HG03354 (cell line): ENCODE results near the gene CYBA.
"Not testable (repeated sequence)": the region's sequence is repeated elsewhere in the genome, so short reads cannot be mapped to it uniquely, and the experiment has no call there.

Experiments
- ATAC-seq: cut with Tn5 transposase; IDR thresholded peaks from one replicate; pipeline ENCODE4 v1.9.1; 2021; ENCODE audit warnings: mild to moderate bottlenecking; ENCODE audit not compliant: unreplicated experiment, poor library complexity, severe bottlenecking

Gene CYBA

GRCh38 chr16:88617268-88618031 lies 33.4 kb downstream of the CYBA start:
- no peak for ATAC-seq

- ATAC-seq = no peak
These were observed 34.1 kb downstream of the CYBA start for GRCh38 chr16:88616736-88617135.

GRCh38 chr16:88616320-88616719 lies 34.5 kb downstream of the CYBA start:
- no peak for ATAC-seq

GRCh38 chr16:88614818-88615580 lies 35.9 kb downstream of the CYBA start:
- no peak for ATAC-seq

DNA sequence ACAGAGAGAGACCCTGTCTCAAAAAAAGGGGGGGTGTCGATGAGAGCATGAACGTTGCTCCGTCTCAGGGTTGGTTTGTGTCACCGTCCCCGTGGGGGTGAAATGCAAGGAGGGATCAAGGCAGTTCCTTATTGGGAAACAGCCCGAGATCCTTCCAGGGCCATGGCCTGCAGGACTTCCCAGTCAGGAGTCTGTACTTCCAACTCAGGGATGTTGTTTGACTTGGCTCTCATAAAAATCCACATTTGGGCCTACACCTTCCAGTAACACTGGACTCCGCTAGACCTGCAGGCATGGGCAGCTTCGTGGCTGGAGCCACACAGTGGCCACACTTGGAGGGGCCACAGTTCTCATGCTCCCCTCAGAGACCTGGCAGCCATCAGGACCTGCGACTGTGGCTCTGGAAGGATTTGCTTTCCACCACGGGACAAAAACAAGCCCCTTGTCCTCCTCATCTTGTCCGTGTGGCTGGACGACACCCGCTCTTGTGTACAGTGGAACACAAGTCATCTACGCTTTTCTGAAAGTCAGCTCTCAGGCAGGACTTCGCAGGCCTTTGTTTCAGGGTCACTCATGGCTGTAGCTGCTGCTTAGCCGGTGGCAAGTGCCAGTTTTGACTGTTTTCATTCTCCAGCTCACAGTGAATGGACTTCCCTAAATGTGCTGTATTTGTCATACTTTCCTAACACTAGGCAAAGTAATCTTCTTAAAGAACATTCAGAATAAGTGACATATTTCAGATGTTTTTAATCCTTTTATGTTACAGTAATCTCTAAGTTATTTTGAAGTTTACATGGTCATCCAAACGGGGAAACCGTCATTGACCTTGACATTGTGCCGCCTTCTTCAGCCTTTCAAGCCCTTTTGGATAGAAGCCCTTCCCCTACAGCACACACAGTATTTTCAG lies 36.7 kb downstream of the CYBA start:
- ATAC-seq = no peak

DNA sequence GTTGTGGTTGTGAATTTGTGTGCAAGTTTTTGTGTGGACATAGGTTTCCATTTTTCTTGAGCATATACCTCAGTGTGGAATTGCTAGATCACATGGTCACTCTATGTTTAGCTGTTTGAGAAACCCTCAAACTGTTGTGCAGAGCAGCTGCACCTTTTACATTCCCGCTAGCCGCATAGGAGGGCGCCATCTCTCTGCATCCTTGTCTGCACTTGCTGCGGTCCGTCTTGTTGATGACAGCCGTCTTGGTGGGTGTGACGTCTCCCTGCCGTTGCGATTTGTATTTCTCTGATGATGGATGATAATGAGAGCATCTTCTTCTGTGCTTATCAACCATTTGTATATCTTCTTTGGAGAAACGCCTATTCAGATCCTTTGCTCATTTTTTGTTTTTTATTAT lies 37.6 kb downstream of the CYBA start:
- ATAC-seq = no peak

DNA sequence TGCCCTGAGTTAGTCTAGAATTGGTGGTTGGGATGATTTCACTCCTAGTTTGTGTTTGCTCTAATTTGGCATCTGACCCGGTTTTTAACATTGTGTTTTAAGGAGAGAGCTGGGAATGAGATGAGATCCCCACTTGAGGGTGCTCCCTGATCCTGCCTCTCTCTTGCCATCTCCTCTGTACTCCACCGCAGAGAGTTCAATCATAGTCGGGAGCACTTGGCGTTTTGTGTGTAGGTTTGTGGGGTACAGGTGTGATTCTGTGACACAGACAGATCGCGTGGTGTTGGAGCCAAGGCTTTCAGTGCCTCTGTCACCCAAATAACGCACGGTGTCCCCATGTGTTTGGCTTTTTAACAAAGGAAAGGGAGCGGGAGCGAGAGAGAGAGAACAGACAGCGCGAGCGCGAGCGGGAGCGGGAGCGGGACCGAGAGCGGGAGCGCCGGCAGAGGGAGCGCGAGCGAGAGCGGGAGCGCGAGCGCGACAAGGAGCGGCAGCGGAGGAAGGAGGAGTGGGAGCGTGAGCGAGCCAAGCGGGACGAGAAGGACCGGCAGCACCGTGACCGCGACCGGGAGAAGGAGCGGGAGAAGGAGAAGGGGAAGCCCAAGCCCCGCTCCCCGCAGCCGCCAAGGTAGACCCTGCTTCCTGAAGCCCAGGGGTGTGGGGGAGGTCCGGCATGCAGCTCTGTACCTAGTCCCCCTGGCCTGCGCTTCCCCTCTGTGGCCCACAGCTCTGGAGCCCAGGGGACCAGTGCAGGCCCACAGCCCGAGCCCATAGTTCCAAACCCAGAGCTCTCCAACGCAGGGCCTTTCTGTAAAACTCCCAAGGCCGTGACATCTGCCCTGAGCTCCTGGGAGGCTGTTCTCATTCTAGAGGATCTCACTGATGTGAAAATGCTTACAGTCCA lies 39.7 kb downstream of the CYBA start:
- ATAC-seq = no peak

GRCh38 chr16:88610080-88610479 lies 40.8 kb downstream of the CYBA start:
- no peak for ATAC-seq

- not testable (repeated sequence) for ATAC-seq
These were observed 41.4 kb downstream of the CYBA start for GRCh38 chr16:88609426-88609825.

- no peak for ATAC-seq
These were observed 42.8 kb downstream of the CYBA start for GRCh38 chr16:88608076-88608475.

DNA sequence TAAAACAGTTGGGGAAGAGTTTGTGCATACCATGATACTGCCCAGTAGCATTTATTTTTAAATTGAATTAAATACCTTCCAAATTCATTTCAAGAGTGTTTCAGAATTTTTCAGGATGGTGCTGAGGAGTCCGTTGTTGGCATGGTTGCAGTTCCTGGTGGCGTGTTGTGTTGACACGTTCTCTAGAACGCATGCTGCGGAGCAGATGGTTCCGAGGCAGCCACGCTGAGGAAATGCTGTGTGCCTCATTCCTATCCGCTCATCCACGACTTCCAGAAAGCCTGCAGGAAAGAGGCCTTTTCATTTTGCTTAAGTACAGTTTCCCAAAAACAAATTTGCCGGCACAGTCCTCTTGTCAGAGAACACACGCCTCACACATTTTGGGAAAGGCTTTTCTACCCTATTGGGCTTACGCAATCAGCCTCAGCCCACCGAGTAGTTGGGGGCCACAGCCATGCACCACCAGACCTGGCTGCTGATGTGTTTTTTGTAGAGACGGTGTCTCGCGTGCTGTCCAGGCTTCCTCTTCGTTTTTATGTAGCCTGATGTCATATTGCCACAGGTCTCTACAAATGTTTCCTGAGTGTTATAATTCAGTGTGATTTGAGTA lies 44.6 kb downstream of the CYBA start:
- no peak for ATAC-seq

GRCh38 chr16:88605186-88606147 lies 45.4 kb downstream of the CYBA start:
- no peak for ATAC-seq

DNA sequence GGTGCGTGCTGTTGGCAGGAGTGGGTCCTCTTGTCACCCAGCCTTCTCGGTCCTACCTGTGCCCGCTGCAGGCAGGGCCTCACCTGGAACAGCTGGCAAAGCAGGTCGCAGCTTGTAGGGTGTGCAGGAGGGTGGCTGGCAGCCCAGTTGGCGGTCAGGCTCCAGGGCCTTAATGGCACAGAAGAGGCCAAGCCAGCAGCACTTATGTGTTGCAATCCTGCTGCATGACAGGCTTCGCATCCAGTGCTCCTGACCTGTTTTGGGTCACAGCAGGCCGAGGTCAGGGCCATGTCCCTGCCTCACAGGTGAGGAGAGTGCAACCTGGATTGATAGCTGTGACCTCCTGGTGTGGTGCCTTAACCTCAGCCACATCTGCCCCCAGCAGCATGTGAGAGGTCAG lies 48.8 kb downstream of the CYBA start:
- no peak for ATAC-seq

DNA sequence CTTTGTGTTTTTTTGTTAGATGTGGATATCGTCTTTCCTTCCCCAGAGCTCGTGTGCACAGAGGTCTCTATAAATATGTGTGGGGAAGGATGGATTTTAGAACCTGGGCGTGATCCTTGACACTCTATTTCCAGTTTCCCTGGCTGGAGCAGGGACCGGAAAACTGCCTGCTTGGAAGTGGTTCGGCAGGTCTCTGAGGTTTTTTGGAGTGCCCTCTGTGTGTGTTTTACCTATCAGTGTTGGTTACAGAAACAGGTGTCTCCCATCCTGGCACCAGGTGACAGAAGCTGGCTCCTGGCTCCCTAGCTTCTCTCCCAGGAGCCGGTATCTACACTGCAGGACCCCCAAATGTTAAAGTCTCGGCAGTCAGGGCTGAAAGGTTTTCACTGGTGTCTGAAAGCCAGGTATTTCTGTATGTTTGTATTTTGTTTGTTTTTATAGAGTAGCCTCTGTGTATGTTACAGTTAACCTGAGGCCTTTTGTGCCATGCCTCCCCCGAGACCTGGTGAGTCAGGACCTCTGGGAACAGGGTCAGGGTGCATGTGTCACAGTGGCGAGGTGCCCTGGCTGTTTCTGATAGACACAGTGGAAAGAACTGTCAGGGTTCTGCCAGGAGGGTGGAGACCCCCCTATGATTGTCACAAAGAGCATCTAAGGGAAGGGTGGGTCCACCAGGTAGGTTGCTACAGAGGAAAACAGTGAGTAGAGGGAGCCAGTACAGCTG lies 49.4 kb downstream of the CYBA start:
- no peak for ATAC-seq

DNA sequence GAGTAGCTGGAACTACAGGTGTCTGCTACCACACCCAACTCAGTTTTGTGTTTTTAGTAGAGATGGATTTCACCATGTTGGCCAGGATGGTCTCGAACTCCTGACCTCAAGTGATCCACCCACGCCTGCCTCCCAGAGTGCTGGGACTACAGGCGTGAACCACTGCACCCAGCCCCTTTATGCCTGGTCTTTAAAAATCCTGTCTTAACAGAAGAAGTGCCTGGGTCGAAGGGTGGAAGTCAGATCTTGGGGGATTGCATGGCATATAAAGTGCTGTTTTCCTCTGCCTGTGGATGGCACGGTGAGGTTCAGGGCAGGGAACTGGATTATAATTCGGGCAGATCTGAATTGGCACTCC lies 50.3 kb downstream of the CYBA start:
- ATAC-seq = no peak

- no peak for ATAC-seq
These were observed 50.9 kb downstream of the CYBA start for GRCh38 chr16:88599825-88600538.
